Mesothelial cell of epicardium (in vitro differentiated cells): ENCODE results near the gene TGM2. TPM values are rescaled to one million over a fixed set of nuclear protein-coding genes. Genes with fewer than 3 reads are reported as not detected.

Source experiments
- DNase-seq, 2 experiments: peaks; one replicate each; pipeline ENCODE4 v3.0.0; 2021; ENCODE audit warnings: low spot score in 2 of 2; ENCODE audit not compliant: unreplicated experiment in 2 of 2
- H3K27ac Mint-ChIP-seq: 2 replicates; pipeline ENCODE4 v1.8.0; 2021; ENCODE audit warnings: mixed read lengths
- H3K27me3 Mint-ChIP-seq: 2 replicates; pipeline ENCODE4 v1.8.0; 2021; ENCODE audit warnings: low read depth, mixed read lengths
- H3K36me3 Mint-ChIP-seq: 2 replicates; pipeline ENCODE4 v1.8.0; 2021; ENCODE audit warnings: mixed read lengths
- H3K4me1 Mint-ChIP-seq: 2 replicates; pipeline ENCODE4 v1.8.0; 2021; ENCODE audit warnings: mixed read lengths
- H3K4me3 Mint-ChIP-seq: 2 replicates; pipeline ENCODE4 v1.8.0; 2021; ENCODE audit warnings: mild to moderate bottlenecking, moderate library complexity, mixed read lengths
- H3K9me3 Mint-ChIP-seq: 2 replicates; pipeline ENCODE4 v1.8.0; 2021; ENCODE audit warnings: mixed read lengths
- total RNA-seq: library from RNA; stranded (reverse); gene quantifications from 3 replicates; pipeline ENCODE4 v1.2.1, GENCODE V29; 2021
- TF ChIP-seq, protein P1 (sequence below): fragments of 200-600 bp; sonication (generic); IDR thresholded peaks from one replicate; pipeline ENCODE4 v1.5.0; 2021; ENCODE audit warnings: antibody characterized with exemption; ENCODE audit not compliant: unreplicated experiment

TGM2 gene
- total RNA-seq, 1 donor from 2014 or later: 35.7 TPM

GRCh38 chr20:38126932-38127621 is 38.0 kb downstream of the TGM2 start:
- H3K9me3 Mint-ChIP-seq: no peaks in the 10 kb centered on the region
- no peak overlapping the region for H3K4me3 Mint-ChIP-seq
- H3K27ac Mint-ChIP-seq: peak overlapping the region; percentile 71
- no peak for DNase-seq
- no peaks in the 10 kb centered on the region for H3K27me3 Mint-ChIP-seq
- no peaks in the 10 kb centered on the region for H3K36me3 Mint-ChIP-seq
- peaks cover 49% of the 10 kb centered on the region for H3K4me1 Mint-ChIP-seq
- TF ChIP-seq, protein P1, sequence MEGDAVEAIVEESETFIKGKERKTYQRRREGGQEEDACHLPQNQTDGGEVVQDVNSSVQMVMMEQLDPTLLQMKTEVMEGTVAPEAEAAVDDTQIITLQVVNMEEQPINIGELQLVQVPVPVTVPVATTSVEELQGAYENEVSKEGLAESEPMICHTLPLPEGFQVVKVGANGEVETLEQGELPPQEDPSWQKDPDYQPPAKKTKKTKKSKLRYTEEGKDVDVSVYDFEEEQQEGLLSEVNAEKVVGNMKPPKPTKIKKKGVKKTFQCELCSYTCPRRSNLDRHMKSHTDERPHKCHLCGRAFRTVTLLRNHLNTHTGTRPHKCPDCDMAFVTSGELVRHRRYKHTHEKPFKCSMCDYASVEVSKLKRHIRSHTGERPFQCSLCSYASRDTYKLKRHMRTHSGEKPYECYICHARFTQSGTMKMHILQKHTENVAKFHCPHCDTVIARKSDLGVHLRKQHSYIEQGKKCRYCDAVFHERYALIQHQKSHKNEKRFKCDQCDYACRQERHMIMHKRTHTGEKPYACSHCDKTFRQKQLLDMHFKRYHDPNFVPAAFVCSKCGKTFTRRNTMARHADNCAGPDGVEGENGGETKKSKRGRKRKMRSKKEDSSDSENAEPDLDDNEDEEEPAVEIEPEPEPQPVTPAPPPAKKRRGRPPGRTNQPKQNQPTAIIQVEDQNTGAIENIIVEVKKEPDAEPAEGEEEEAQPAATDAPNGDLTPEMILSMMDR: no peak

DNA sequence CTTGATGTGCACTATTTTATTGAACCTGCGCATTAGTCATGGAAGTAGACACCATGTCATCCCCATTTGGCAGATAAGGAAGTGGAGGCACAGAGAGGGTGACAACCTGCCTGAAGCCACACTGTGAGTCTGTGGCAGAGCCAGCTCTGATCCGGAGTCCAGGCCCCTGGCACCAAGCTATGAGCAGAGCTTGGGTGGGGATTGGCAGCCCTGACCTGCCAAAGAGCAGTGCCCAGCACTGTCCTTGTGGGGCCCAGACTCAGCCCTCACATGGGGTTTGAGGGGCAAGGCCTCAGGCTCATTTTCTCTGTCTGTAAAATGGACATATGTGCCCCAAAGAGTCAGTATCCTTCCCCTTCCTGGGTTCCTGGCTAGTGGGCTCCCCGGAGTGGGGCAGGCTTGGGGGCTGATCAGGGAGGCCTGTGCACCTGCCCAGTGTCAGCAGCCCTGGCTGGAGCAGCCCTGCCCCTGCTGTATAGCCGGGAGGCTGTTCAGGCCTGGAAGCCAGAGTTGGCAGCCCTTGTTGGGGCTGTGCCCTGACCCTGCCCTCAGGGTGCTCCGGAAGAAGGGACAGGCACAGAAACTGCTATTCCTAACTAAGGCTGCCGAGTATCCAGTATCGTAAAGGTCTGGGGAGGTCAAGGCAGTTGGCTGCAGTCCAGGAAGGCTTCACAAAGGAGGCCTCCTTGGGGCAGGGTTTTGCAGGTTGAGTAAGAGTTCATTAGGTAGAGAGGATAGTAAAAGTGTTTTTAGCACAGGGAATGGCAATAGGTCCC is 38.7 kb downstream of the TGM2 start:
- Mint-ChIP-seq H3K36me3 (no peaks in the 10 kb centered on the region), H3K9me3 (no peaks in the 10 kb centered on the region), H3K27me3 (no peaks in the 10 kb centered on the region), H3K27ac (peak overlapping the region; percentile 71), H3K4me1 (peaks cover 45% of the 10 kb centered on the region), H3K4me3 (no peak overlapping the region)
- TF ChIP-seq, protein P1: no peak
- no peak for DNase-seq

DNA sequence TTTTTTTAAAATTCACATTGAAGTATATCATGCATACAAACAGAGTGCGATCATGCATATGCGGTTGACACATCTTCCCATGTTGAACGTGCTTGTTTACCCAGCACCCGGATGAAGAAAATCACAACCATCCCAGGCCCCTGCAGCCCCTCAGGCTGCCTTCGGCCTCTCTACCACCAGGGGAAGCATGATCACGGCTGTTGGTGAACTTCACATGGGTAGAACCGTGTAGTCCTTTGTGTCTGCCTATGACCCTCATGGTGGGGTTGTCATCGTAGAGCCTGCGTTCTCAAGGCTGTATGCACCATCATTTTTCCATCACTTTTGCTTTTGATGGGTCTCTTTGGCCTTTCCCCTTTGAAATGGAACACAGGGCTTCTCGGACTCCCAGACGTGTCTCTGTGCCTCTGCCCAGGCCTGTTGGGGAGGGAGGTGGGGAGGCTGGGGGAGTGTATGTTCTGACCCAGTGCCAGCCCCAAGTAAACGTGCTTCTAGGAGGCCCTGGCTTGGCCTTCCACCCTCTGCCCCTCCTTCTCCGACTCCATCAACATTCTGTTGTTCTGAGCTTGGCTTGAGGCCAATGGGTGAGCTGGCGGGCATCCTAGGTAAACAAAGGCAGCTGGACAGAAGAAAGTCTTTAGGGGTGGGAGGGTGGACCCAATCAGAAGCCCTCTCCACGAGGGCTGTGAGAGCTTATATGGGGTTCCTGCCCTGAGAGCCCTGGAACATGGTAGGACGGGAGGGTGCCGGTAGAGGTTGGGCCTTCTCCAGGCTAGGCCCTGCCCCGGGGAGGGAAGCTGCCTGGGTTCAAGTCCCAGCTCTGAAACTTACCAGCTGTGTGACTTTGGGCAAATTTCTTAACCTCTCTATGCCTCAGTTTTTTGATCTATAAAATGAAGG is 39.7 kb downstream of the TGM2 start:
- Mint-ChIP-seq H3K4me3 (no peak overlapping the region), H3K27me3 (no peaks in the 10 kb centered on the region), H3K36me3 (no peaks in the 10 kb centered on the region), H3K27ac (peak overlapping the region; percentile 11), H3K9me3 (no peaks in the 10 kb centered on the region), H3K4me1 (peaks cover 40% of the 10 kb centered on the region)
- TF ChIP-seq, protein P1: no peak
- peak in 1 of 2 experiments; percentile 35 for DNase-seq

- Mint-ChIP-seq H3K36me3 (no peaks in the 10 kb centered on the region), H3K9me3 (no peaks in the 10 kb centered on the region), H3K4me3 (no peak overlapping the region), H3K27me3 (no peaks in the 10 kb centered on the region), H3K4me1 (peaks cover 39% of the 10 kb centered on the region), H3K27ac (peak overlapping the region; percentile 92)
- TF ChIP-seq, protein P1: no peak
- peak in 1 of 2 experiments; percentile 37 for DNase-seq
These were observed 42.0 kb downstream of the TGM2 start for GRCh38 chr20:38123021-38123587.

- Mint-ChIP-seq H3K9me3 (peaks cover 11% of the 10 kb centered on the region), H3K36me3 (peaks cover 5% of the 10 kb centered on the region), H3K27me3 (no peaks in the 10 kb centered on the region), H3K27ac (peak overlapping the region; percentile 15), H3K4me3 (no peak overlapping the region), H3K4me1 (peaks cover 33% of the 10 kb centered on the region)
- DNase-seq: peak in 1 of 2 experiments; percentile 10
- TF ChIP-seq, protein P1: no peak
These were observed 43.3 kb downstream of the TGM2 start for GRCh38 chr20:38121741-38122140.
